Measurements from ENCODE around the gene CRABP2.

- TF ChIP-seq, protein P1, sequence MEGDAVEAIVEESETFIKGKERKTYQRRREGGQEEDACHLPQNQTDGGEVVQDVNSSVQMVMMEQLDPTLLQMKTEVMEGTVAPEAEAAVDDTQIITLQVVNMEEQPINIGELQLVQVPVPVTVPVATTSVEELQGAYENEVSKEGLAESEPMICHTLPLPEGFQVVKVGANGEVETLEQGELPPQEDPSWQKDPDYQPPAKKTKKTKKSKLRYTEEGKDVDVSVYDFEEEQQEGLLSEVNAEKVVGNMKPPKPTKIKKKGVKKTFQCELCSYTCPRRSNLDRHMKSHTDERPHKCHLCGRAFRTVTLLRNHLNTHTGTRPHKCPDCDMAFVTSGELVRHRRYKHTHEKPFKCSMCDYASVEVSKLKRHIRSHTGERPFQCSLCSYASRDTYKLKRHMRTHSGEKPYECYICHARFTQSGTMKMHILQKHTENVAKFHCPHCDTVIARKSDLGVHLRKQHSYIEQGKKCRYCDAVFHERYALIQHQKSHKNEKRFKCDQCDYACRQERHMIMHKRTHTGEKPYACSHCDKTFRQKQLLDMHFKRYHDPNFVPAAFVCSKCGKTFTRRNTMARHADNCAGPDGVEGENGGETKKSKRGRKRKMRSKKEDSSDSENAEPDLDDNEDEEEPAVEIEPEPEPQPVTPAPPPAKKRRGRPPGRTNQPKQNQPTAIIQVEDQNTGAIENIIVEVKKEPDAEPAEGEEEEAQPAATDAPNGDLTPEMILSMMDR (IDR thresholded peaks at IDR 0.05; ENCODE audit: extremely low read depth in 1 of 2, insufficient read depth in 1 of 2, low read depth in 1 of 2, low read length in 2 of 2) = no peak
- no peak for TF ChIP-seq MYC (IDR thresholded peaks at IDR 0.05; ENCODE audit: low read depth, low read length)
- TF ChIP-seq POLR2A (IDR thresholded peaks at IDR 0.05; ENCODE audit: low read depth, low read length) = no peak
- no peak for TF ChIP-seq FOS (IDR thresholded peaks at IDR 0.05; ENCODE audit: borderline replicate concordance, insufficient read depth, low read length)
- TF ChIP-seq, protein P2, sequence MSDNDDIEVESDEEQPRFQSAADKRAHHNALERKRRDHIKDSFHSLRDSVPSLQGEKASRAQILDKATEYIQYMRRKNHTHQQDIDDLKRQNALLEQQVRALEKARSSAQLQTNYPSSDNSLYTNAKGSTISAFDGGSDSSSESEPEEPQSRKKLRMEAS (IDR thresholded peaks at IDR 0.05; ENCODE audit: insufficient read depth, insufficient read length) = no peak
- TF ChIP-seq EZH2 (IDR thresholded peaks at IDR 0.05; ENCODE audit: borderline replicate concordance, low read depth, low read length, severe bottlenecking) = no peak
These were observed 40.5 kb upstream of the CRABP2 start for GRCh38 chr1:156745881-156746280.

Measured in endothelial cell of umbilical vein (primary cell).